LNCAP (cell line): ENCODE results near the gene PRR5L.

ENCODE experiments used
- TF ChIP-seq, protein P1 (sequence below): fragments of 450-650 bp; IDR thresholded peaks from 2 replicates; pipeline ENCODE4 v1.5.1; 2017; ENCODE audit warnings: mild to moderate bottlenecking

PRR5L gene

DNA sequence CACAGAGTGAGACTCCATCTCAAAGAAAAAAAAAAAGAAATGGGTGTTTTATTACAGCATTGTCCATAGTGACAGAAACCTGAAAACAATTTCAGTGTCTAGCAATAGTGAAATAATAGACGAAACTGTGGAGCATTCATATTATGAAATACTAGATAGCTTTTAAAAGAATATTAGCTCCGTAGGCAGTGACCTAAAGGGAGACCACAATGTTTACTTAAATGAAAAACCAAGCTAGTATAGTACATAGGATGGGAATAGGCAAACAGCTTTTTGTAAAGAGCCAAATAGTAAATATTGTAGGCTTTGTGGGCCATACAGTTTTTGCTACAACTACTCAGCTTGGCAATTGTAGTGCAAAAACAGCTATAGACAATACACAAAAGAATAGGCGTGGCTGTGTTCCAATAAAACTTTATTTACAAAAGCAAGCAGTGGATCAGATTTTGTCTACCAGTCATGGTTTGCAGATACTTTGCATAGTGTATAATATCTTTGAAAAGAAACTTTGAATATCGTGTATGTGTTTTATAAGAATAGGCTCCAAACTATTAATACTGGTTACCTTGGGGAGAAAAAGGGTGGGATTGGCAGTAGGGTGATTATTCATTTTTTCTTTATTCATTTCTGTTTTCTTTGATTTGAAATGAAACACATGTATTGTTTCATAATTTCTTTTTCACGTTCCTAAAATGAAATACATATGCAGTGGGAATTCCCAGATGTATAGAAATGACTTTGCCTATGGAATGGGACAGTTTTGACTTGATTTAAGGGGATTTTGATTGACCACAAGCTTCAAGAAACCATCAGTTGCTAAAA is 50.7 kb downstream of the PRR5L start:
- TF ChIP-seq, protein P1, sequence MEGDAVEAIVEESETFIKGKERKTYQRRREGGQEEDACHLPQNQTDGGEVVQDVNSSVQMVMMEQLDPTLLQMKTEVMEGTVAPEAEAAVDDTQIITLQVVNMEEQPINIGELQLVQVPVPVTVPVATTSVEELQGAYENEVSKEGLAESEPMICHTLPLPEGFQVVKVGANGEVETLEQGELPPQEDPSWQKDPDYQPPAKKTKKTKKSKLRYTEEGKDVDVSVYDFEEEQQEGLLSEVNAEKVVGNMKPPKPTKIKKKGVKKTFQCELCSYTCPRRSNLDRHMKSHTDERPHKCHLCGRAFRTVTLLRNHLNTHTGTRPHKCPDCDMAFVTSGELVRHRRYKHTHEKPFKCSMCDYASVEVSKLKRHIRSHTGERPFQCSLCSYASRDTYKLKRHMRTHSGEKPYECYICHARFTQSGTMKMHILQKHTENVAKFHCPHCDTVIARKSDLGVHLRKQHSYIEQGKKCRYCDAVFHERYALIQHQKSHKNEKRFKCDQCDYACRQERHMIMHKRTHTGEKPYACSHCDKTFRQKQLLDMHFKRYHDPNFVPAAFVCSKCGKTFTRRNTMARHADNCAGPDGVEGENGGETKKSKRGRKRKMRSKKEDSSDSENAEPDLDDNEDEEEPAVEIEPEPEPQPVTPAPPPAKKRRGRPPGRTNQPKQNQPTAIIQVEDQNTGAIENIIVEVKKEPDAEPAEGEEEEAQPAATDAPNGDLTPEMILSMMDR: no peak

DNA sequence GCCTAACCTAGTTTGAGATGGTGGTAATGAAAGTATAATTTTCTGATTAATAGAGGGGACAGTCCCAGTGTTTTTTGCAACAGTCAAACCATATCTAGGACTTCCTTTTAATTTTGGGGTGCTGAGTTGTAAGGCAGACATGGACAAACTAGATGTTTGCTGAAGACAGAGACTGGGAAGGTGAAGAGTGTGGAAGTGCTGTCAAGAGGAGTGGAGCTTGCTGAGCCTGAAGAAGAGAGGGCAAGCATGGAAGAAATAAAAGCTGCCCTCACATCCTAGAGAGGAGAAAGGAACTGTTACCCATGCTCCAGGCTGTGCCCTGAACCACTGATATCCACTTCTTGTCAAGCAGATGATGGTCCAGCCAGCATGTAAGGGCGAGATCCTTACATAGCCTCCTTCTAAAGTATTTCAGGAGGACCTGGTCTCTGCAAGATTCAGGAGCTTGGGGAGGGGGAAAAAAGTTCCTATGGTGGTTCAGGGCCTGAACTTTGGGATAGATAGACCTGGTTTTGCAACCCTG is 51.4 kb downstream of the PRR5L start:
- TF ChIP-seq, protein P1: no peak

- TF ChIP-seq, protein P1: no peak
Measured at GRCh38 chr11:36349351-36350136, 53.5 kb downstream of the PRR5L start.

- TF ChIP-seq, protein P1: no peak
Measured at GRCh38 chr11:36350137-36350513, 54.0 kb downstream of the PRR5L start.

- TF ChIP-seq, protein P1: no peak
Measured at GRCh38 chr11:36352922-36353321, 56.8 kb downstream of the PRR5L start.

DNA sequence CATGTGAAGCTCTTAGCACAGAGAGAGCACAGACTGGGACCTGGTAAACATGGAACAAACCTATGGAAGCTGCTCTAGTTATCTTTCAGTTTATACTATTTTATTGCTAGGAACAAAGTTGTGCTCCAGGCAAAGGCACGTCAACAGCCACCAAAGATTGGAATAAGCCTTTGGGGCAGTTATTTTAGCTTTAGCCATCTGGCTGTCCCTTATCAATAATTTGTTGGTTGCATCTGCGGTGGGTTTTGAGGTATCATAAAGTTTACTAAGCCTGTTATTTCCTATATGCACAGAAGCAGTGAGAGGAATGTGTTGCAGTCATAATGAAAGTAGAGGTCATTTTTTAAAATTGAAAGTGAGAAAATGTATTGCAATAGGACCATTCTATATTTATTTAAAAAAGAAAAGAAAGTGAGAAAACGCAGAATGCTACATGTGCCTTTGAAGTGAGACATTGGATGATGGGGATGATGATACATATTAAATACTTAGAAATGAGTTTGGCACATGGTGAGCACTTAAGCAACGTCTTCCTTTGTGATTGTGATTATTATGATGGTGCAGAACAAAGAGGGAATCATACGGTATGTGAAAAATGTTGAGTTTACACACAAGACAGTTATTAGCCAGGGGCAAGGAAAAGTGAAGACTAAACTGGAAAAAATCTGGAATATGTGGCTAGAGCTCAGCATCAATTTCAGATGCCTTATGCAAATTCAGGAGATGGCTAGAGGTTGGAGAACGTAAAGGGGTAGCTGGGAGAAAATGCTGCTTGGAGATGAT is 58.3 kb downstream of the PRR5L start:
- TF ChIP-seq, protein P1: no peak

- TF ChIP-seq, protein P1: no peak
Measured at GRCh38 chr11:36356201-36356600, 60.1 kb downstream of the PRR5L start.
